ENCODE results near the gene PITRM1. TPM values are rescaled to one million over a fixed set of nuclear protein-coding genes. Genes with fewer than 3 reads are reported as not detected.
"Not testable (repeated sequence)": the region's sequence is repeated elsewhere in the genome, so short reads cannot be mapped to it uniquely, and the experiment has no call there.

The PITRM1 gene
- total RNA-seq, 1 donor from 2014 or later, result 60.3 TPM

GRCh38 chr10:3173171-3173878, 743 bp upstream of the PITRM1 start:
- Mint-ChIP-seq H3K27me3 (ENCODE audit: unreplicated experiment) (peaks cover 4% of the 10 kb centered on the region), H3K4me1 (ENCODE audit: unreplicated experiment) (peaks cover 6% of the 10 kb centered on the region), H3K9me3 (ENCODE audit: unreplicated experiment) (no peaks in the 10 kb centered on the region), H3K36me3 (ENCODE audit: low read depth, unreplicated experiment) (peaks cover 12% of the 10 kb centered on the region), H3K27ac (ENCODE audit: unreplicated experiment) (no peak overlapping the region), H3K4me3 (ENCODE audit: unreplicated experiment) (peak overlapping the region; percentile 86)
- TF ChIP-seq, protein P1, sequence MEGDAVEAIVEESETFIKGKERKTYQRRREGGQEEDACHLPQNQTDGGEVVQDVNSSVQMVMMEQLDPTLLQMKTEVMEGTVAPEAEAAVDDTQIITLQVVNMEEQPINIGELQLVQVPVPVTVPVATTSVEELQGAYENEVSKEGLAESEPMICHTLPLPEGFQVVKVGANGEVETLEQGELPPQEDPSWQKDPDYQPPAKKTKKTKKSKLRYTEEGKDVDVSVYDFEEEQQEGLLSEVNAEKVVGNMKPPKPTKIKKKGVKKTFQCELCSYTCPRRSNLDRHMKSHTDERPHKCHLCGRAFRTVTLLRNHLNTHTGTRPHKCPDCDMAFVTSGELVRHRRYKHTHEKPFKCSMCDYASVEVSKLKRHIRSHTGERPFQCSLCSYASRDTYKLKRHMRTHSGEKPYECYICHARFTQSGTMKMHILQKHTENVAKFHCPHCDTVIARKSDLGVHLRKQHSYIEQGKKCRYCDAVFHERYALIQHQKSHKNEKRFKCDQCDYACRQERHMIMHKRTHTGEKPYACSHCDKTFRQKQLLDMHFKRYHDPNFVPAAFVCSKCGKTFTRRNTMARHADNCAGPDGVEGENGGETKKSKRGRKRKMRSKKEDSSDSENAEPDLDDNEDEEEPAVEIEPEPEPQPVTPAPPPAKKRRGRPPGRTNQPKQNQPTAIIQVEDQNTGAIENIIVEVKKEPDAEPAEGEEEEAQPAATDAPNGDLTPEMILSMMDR (IDR thresholded peaks at IDR 0.05; ENCODE audit: unreplicated experiment), result no peak
- no peak for DNase-seq (ENCODE audit: low spot score)

- Mint-ChIP-seq H3K36me3 (ENCODE audit: low read depth, unreplicated experiment) (peaks cover 17% of the 10 kb centered on the region), H3K9me3 (ENCODE audit: unreplicated experiment) (no peaks in the 10 kb centered on the region), H3K4me1 (ENCODE audit: unreplicated experiment) (peaks cover 6% of the 10 kb centered on the region), H3K27me3 (ENCODE audit: unreplicated experiment) (peaks cover 5% of the 10 kb centered on the region), H3K4me3 (ENCODE audit: unreplicated experiment) (peak overlapping the region; percentile 91), H3K27ac (ENCODE audit: unreplicated experiment) (no peak overlapping the region)
- DNase-seq (ENCODE audit: low spot score), result no peak
- TF ChIP-seq, protein P1 (IDR thresholded peaks at IDR 0.05; ENCODE audit: unreplicated experiment), result no peak
Measured at GRCh38 chr10:3172081-3172445, 519 bp downstream of the PITRM1 start.

DNA sequence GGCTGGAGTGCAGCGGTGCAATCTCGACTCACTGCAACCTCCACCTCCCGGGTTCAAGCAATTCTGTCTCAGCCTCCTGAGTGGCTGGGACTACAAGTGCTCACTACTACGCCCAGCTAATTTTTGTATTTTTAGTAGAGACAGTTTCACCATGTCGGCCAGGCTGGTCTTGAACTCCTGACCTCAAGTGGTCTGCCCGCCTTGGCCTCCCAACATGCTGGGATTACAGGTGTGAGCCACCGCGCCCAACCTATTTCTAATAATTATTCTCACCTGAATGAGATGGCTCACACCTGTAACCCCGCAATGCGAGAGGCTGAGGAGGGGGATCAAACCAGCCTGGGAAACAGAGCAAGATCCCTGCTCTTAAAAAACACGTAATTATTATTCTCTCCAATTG, 1.1 kb downstream of the PITRM1 start:
- not testable (repeated sequence) for DNase-seq (ENCODE audit: low spot score); H3K4me1 Mint-ChIP-seq (ENCODE audit: unreplicated experiment); H3K9me3 Mint-ChIP-seq (ENCODE audit: unreplicated experiment); H3K27ac Mint-ChIP-seq (ENCODE audit: unreplicated experiment); H3K27me3 Mint-ChIP-seq (ENCODE audit: unreplicated experiment)
- Mint-ChIP-seq H3K36me3 (ENCODE audit: low read depth, unreplicated experiment) (peaks cover 22% of the 10 kb centered on the region), H3K4me3 (ENCODE audit: unreplicated experiment) (peak overlapping the region; percentile 91)

- TF ChIP-seq, protein P1 (IDR thresholded peaks at IDR 0.05; ENCODE audit: unreplicated experiment), result no peak
- H3K4me1 Mint-ChIP-seq (ENCODE audit: unreplicated experiment), result peaks cover 2% of the 10 kb centered on the region
- peaks cover 5% of the 10 kb centered on the region for H3K27me3 Mint-ChIP-seq (ENCODE audit: unreplicated experiment)
- DNase-seq (ENCODE audit: low spot score), result no peak
- H3K36me3 Mint-ChIP-seq (ENCODE audit: low read depth, unreplicated experiment), result peaks cover 32% of the 10 kb centered on the region
- no peak overlapping the region for H3K4me3 Mint-ChIP-seq (ENCODE audit: unreplicated experiment)
- H3K27ac Mint-ChIP-seq (ENCODE audit: unreplicated experiment), result no peak overlapping the region
- H3K9me3 Mint-ChIP-seq (ENCODE audit: unreplicated experiment), result no peaks in the 10 kb centered on the region
Measured at GRCh38 chr10:3169673-3170072, 2.9 kb downstream of the PITRM1 start.

DNA sequence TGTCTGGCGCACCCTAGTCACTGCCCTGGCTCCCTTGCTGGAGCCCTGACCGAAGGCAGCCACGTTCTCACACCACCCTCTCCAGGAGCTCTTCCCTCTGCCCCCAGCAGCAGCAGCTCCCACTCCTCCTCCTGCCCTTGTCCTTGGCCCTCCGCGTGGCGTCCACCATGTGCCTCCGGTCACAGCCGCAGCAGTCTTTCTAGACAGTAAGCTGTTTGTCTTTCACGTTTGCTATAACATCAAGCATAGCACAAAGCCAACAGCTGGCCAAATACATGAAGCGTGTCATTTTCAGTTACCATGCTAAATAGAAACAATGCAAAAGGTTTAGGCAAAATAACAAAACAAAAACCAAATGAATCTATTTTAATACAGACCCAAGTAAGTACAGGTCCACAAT, 3.3 kb downstream of the PITRM1 start:
- peaks cover 2% of the 10 kb centered on the region for H3K4me1 Mint-ChIP-seq (ENCODE audit: unreplicated experiment)
- peaks cover 32% of the 10 kb centered on the region for H3K36me3 Mint-ChIP-seq (ENCODE audit: low read depth, unreplicated experiment)
- H3K4me3 Mint-ChIP-seq (ENCODE audit: unreplicated experiment), result no peak overlapping the region
- TF ChIP-seq, protein P1 (IDR thresholded peaks at IDR 0.05; ENCODE audit: unreplicated experiment), result no peak
- H3K27me3 Mint-ChIP-seq (ENCODE audit: unreplicated experiment), result peaks cover 5% of the 10 kb centered on the region
- no peak for DNase-seq (ENCODE audit: low spot score)
- no peak overlapping the region for H3K27ac Mint-ChIP-seq (ENCODE audit: unreplicated experiment)
- H3K9me3 Mint-ChIP-seq (ENCODE audit: unreplicated experiment), result no peaks in the 10 kb centered on the region
